Smooth muscle cell (in vitro differentiated cells): ENCODE measurements around the gene HOXB6. TPM values are rescaled to one million over a fixed set of nuclear protein-coding genes. Genes with fewer than 3 reads are reported as not detected.

ENCODE experiments used
- DNase-seq: peaks from one replicate; lab custom pipeline; 2025; ENCODE audit not compliant: unreplicated experiment; lab: John Stamatoyannopoulos, UW
- H2AFZ ChIP-seq: fragments of 200-600 bp; sonication (generic); 2 replicates; pipeline ENCODE4 v1.6.0; 2016; ENCODE audit warnings: antibody characterized with exemption, low read depth, mild to moderate bottlenecking
- H3F3A ChIP-seq: fragments of 200-600 bp; sonication (generic); 2 replicates; pipeline ENCODE4 v1.6.0; 2017; ENCODE audit warnings: antibody characterized with exemption, low read depth
- H3K27ac ChIP-seq: fragments of 200-600 bp; sonication (generic); 2 replicates; pipeline ENCODE4 v1.5.1; 2016; ENCODE audit warnings: low read depth, mild to moderate bottlenecking
- H3K27me3 ChIP-seq: fragments of 200-600 bp; sonication (generic); 2 replicates; pipeline ENCODE4 v1.6.1; 2016; ENCODE audit warnings: low read depth, mild to moderate bottlenecking
- H3K36me3 ChIP-seq: fragments of 200-600 bp; sonication (generic); 2 replicates; pipeline ENCODE4 v1.5.1; 2016; ENCODE audit warnings: low read depth
- H3K4me1 ChIP-seq: fragments of 200-600 bp; sonication (generic); 2 replicates; pipeline ENCODE4 v1.5.1; 2016; ENCODE audit warnings: low read depth
- H3K4me2 ChIP-seq: fragments of 200-600 bp; sonication (generic); 2 replicates; pipeline ENCODE4 v1.6.0; 2016; ENCODE audit warnings: mild to moderate bottlenecking
- H3K4me3 ChIP-seq: fragments of 200-600 bp; sonication (generic); 2 replicates; pipeline ENCODE4 v1.5.1; 2016; ENCODE audit warnings: mild to moderate bottlenecking
- H3K79me2 ChIP-seq: fragments of 200-600 bp; sonication (generic); 2 replicates; pipeline ENCODE4 v1.6.0; 2016; ENCODE audit warnings: low read depth, mild to moderate bottlenecking
- H3K9ac ChIP-seq: fragments of 200-600 bp; sonication (generic); 2 replicates; pipeline ENCODE4 v1.6.0; 2016; ENCODE audit warnings: low read depth
- H3K9me3 ChIP-seq: fragments of 200-600 bp; sonication (generic); replicated peaks from 2 replicates; pipeline ENCODE4 v1.5.1; 2016; ENCODE audit warnings: low read depth
- H4K20me1 ChIP-seq: fragments of 200-600 bp; sonication (generic); 2 replicates; pipeline ENCODE4 v1.6.0; 2016; ENCODE audit warnings: low read depth
- CTCF ChIP-seq: fragments of 200-600 bp; sonication (generic); IDR thresholded peaks from 2 replicates; pipeline ENCODE4 v1.5.1; 2017; ENCODE audit warnings: borderline replicate concordance, mild to moderate bottlenecking, antibody characterized with exemption; ENCODE audit not compliant: insufficient read depth, poor library complexity, severe bottlenecking
- WGBS: methylation state at CpG from one replicate; pipeline ENCODE4 v1.1.7; 2016; ENCODE audit warnings: low lambda C conversion rate; 5-methylcytosine and 5-hydroxymethylcytosine counted together
- polyA plus RNA-seq: library from polyadenylated mRNA; unstranded; fragments of >200 nt; fragmentation: Nextera tagmentation; extraction: Ambion mirVana; gene quantifications from 2 replicates; pipeline ENCODE4 v1.2.1, GENCODE V29; 2016
- total RNA-seq: library from RNA; depleted of rRNA; stranded (reverse); fragments of >200 nt; gene quantifications from 2 replicates; pipeline ENCODE4 v1.2.3, GENCODE V29; 2014

Gene HOXB6
- total and polyA plus RNA-seq, 2 experiments from 2014 or later: 6.3 to 9.3 TPM

DNA sequence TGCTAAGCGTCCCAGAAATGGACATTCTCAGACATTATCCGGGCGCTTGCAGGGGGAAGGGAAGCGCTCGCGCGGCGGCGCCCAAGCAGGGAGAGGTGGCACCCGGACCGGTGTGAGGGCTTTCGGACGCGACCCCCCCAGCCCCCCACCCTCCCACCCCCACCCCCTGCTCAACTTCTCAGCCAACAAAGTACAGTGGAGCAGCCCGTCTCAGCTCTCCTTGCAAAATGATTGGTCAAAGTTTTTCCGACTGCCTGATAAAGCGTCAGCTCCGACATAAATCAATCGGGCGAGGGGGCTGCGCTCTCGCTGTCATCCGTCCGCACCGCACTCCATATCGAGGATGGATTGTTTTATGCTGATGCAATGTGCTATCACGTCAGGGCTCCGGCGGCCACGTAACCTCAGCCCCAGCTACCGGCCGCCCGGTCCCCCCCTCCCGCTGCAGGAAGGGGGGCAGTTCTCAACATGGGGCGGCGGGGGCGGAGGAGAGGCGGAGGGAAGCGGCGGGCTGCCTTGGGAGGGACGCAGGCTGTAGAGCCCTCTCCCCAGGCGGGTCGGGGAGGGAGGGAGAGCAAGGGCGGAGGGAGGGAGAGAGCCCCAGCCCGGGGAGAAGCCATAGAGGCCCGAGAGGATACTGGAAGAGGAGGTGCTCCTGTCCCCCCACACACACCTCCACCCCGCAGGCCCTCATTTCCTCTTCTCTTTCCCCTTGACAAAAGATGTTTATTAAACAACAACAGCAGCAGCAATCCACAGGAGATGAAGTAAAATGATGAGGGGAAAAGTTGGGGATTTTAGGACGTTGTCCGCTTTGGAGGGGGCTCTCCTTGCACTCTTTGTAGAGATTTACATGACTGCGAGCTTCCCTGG is 21.7 kb upstream of the HOXB6 start, which contains the start of gene HOXB9:
TSS of gene HOXB9 (minus strand) at position 114 of the 873 bp plus-strand sequence. CDS start at position 25, 89 bp downstream.
- Histone ChIP-seq H3K4me2 (peak within 1 kb of the TSS; percentile 99), H2AFZ (peak within 1 kb of the TSS; percentile 33), H3K9me3 (no peaks in the 10 kb centered on the region), H3K27ac (peak within 1 kb of the TSS; percentile 71), H3F3A (no peaks in the 10 kb centered on the region), H3K36me3 (no peaks in the 10 kb centered on the region), H3K27me3 (peaks cover 93% of the 10 kb centered on the region), H3K79me2 (peaks cover 38% of the 10 kb centered on the region), H3K9ac (peak within 1 kb of the TSS; percentile 86), H3K4me3 (peak within 1 kb of the TSS; percentile 78), H3K4me1 (peaks cover 6% of the 10 kb centered on the region), H4K20me1 (peaks cover 44% of the 10 kb centered on the region)
- no peak for TF ChIP-seq CTCF
- WGBS: 1% methylated on average over 32 of the region's 50 CpGs
- peak; percentile 47 for DNase-seq

- peaks cover 46% of the 10 kb centered on the region for H4K20me1 ChIP-seq
- H3F3A ChIP-seq: no peaks in the 10 kb centered on the region
- H3K27me3 ChIP-seq: peaks cover 93% of the 10 kb centered on the region
- H2AFZ ChIP-seq: peak overlapping the region; percentile 33
- peak overlapping the region; percentile 78 for H3K4me3 ChIP-seq
- TF ChIP-seq CTCF: no peak
- peaks cover 38% of the 10 kb centered on the region for H3K79me2 ChIP-seq
- 2% methylated on average over 66 of the region's 69 CpGs for WGBS
- no peaks in the 10 kb centered on the region for H3K9me3 ChIP-seq
- peaks cover 6% of the 10 kb centered on the region for H3K4me1 ChIP-seq
- no peak for DNase-seq
- peak overlapping the region; percentile 86 for H3K9ac ChIP-seq
- H3K4me2 ChIP-seq: peak overlapping the region; percentile 99
- peak overlapping the region; percentile 71 for H3K27ac ChIP-seq
- H3K36me3 ChIP-seq: no peaks in the 10 kb centered on the region
Measured at GRCh38 chr17:48625495-48626244, 20.9 kb upstream of the HOXB6 start.

GRCh38 chr17:48624544-48625494 is 20.0 kb upstream of the HOXB6 start:
- Histone ChIP-seq H3K27me3 (peaks cover 93% of the 10 kb centered on the region), H3K4me2 (peak overlapping the region; percentile 99), H2AFZ (no peak overlapping the region), H3K4me3 (peak overlapping the region; percentile 78), H3K4me1 (peaks cover 9% of the 10 kb centered on the region), H3K9me3 (no peaks in the 10 kb centered on the region), H3K27ac (peak overlapping the region; percentile 71), H3K9ac (peak overlapping the region; percentile 86), H3K36me3 (no peaks in the 10 kb centered on the region), H4K20me1 (peaks cover 53% of the 10 kb centered on the region), H3F3A (no peaks in the 10 kb centered on the region), H3K79me2 (peaks cover 38% of the 10 kb centered on the region)
- no peak for TF ChIP-seq CTCF
- DNase-seq: no peak
- WGBS: 3% methylated on average over 39 of the region's 66 CpGs
